Activated CD4-positive, alpha-beta T cell treated with anti-CD3 and anti-CD28 coated beads for 4 hours (primary cell): ENCODE measurements around the gene PYROXD2.
"Not testable (repeated sequence)": the region's sequence is repeated elsewhere in the genome, so short reads cannot be mapped to it uniquely, and the experiment has no call there.

Experiments used
- DNase-seq, 2 donors: peaks; one replicate each; pipeline ENCODE4 v3.0.0-alpha.2; 2020

Gene PYROXD2

DNA sequence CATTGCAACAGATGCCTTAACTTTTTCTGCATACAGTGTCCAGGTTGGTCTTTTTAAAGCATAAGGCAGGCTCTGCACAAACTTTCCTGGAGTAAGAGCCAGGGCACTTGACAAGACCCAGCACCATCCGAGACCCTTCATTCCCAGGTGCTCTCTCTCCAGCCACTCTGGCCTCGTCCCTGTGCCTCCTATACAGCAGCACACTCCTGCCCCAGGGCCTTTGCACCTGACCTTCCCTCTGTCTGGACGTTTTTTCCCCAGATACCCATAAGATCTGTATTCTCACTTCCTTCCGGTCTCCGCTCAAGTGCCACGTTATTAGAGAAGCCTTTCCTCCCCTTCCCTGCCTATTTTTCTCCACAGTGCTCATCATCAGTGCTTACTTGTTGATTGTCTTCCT, 25.6 kb downstream of the PYROXD2 start:
- DNase-seq = no peak

DNA sequence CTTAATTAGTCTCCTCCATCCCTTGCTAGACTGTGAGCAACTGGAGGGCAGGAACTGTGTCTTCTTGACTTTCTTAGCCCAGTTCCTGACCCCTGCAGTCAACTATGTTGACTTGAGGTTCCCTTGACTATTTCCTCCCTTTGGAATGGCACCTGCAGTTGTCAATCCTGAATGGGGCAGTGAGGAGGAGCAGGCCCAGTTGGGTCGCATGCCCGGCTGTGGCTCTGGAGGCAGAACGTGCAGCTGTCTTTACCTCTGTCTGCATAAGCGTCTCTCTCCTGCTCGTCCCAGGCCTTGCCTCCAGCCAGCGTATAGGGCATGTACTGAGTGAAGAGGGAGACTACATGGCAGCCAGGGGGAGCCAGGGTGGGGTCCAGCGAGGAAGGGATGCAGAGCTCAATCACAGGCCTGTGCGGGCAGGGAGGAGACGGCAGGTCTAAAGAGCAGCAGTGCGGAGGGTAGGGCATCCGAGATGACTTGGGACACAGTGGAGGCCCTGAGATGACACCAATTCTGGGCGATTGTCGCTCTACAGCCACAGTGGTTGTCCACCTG, 26.8 kb downstream of the PYROXD2 start:
- no peak for DNase-seq

DNA sequence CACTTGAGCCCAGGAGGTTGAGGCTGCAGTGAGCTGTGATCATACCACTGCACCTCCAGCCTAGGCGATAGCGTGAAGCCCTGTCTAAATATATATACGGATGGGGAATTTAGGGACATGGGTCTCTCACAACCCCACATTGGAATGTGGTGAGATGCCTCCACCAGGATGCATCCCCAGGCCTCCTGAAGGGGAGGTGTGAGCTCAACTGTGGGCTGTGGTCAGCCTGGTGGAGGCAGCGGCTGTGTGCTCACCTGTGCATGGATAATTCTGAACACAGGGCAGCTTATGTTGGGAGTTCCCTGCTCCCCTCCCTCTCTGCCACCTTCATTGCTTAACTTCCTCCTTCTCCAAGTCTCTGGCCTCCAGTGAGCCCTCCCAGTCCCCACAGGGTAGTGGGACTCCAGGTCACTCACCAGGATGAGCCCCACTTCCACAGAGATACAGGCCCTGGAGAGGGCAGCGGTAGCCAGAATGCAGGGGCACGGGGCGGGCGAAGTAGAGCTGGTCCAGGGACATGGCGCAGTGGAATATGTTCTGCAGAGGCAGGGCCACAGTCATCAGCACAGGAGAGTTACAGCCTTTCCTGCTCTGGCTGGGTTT, 30.4 kb downstream of the PYROXD2 start:
- DNase-seq = no peak

DNA sequence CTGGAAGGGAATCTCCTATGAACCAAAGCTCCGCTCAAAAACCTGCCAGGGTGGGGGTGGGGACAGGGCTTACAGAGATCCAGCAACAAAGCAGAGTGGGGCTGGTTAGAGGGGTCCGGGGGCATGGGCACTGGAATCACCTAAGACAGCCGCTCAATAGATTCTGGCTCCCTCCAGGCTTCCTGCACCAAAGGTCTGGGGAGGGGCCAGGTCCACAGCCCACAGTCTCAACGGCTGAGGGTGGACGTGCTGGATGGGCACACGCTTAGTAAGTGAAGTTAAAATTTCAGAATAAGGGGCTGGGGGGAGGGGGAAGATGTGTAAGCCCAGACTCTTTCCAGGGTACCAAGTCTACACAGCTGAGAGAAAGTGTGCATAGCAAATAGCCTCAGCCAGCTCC, 31.1 kb downstream of the PYROXD2 start:
- no peak for DNase-seq

DNA sequence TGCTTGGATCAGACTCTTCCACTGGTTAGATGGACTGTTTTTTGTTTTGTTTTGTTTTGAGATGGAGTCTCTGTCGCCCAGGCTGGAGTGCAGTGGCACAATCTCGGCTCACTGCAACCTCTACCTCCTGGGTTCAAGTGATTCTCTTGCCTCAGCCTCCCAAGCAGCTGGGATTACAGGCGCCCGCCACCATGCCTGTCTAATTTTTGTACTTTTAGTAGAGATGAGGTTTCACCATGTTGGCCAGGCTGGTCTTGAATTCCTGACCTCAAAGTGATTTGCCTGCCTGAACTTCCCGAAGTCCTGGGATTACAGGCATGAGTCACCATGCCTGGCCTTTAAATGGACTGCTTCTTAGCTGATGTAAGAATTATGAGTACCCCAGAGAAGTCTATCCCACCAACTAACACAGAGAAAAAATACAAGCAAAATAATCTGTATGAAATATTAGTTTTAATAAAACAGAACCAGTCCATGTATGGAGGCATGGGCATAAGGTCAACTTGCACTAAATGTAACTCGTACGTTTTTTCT, 31.8 kb downstream of the PYROXD2 start:
- not testable (repeated sequence) for DNase-seq

DNA sequence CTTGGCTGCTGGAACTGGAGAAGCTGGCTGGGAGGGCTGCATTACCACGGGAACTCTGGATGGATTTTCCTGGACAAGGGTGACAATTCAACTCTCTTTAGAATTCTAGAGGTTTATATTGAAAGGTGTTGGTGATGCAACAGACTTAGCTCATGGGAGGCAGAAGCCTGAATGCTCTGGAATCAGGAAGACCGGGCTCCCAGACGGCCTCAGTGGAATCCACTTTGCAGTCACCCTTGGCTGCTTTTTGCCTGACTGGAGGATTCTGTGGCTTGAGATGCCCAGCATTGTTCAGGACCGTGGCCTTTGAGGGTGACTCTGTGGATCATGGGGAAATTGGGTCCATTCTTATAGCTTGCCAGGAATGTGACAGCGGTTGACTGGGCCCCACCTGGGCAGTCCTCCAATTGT, 32.3 kb downstream of the PYROXD2 start:
- no peak for DNase-seq

DNA sequence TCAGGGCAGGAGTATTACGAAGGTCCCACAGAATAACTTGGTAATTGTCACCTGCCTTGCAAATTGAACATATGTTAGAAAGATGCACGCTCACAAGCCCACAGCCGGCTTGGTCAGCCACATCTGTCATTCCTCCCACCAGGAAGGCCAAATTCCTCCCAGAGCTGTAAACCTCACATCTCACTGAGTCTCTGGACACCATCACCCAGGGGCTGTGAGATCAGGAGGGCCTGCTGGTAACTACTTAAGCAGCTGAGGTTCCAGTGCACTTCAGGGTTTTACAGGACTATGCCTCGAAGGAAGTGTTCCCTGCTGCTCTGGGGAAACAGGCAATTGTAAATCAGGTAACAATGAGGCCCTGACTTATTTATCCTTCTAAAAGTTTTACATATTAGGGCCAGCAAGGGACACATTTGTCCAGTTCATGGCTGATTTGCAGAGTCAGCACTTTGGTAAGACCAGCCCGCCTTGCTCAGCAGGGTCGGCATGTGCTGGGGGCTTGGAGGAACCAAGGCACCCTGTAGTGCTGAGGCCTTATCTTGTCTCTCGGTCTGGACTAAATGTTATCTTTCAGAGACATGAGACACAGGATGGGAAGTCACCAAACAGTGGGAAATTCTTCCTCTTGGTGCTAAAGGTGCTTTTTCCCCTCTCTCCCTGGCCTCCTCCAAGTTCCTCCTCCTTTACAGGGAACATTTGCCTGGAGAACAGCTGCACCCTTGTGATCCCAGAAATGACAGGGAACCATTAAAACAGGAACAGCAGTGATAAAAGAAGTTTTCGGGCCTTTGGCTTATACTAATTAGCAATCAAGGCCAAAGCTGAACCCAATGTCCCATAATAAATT, 34.3 kb downstream of the PYROXD2 start:
- no peak for DNase-seq

DNA sequence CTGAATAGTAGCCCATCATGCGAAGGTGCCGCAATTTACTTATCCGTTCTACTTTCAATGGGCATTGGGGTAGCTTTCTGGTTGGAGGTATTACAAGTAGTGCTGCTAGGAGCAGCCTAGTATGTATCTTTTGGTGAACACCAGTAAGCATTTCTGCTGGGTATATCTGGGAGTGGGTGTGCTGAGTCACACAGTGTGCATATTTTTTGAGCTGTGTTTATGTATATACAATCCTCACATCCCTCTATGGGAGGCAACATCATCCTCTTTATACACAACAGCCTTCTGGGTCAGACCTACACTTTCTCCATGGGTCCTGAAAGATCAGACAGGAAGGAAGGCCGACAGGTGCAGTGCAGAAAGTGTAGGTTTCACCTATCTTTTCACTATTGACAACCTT, 36.3 kb downstream of the PYROXD2 start:
- no peak for DNase-seq

DNA sequence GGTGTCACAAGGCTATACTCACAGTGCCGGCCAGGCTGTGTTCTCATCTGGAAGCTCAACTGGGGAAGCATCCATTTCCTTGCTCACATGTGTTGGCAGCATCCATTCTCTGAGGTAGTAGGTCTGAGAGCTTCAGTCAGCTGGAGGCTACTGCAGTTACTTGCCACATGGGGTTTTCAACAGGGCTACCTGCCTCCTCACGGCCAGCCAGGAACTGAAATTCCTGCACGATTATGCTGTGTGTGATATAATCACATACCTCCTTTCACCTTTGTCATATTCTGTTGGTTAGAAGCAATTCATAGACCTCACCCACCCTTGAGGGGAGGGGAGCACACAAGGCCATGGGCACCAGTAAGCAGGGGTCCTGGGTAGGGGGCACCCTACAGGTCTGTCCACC, 37.4 kb downstream of the PYROXD2 start:
- DNase-seq = no peak

DNA sequence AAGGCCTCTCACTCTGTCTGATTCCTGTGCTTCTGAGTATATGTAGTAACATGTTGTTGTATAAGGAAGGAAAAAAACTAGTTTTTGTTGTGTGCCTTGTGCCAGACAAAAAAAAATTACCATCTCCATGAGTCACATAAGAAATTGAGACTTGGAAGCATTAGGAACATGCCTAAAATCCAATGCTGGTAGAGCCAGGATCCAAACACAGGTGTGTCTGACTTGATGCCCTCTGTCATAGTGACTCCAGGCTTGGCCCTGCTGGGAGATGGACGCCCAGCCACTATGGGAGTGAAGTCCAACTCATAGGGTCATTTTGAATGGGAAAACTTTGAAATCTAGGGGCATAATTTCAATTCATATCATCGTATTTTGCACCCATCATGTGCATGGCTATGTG, 38.0 kb downstream of the PYROXD2 start:
- no peak for DNase-seq

DNA sequence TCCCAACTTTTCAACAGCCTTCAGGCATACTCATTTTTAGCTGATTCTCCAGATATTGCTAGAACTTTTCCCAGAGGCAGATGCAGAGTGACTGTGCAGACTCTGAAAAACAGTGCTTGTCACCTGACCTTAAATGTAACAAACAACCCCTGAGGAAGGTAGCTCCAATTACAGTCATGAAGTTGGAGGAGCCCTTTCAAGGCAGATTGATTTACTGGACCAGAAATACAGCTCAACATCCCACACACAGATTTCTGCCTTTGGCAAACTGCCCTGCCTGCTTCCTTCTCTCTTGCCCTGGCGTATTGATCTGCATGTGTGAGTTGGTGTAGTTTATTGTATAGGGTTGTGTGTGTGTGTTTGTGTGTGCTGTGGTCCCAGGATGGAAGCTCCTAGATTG, 38.5 kb downstream of the PYROXD2 start:
- no peak for DNase-seq

DNA sequence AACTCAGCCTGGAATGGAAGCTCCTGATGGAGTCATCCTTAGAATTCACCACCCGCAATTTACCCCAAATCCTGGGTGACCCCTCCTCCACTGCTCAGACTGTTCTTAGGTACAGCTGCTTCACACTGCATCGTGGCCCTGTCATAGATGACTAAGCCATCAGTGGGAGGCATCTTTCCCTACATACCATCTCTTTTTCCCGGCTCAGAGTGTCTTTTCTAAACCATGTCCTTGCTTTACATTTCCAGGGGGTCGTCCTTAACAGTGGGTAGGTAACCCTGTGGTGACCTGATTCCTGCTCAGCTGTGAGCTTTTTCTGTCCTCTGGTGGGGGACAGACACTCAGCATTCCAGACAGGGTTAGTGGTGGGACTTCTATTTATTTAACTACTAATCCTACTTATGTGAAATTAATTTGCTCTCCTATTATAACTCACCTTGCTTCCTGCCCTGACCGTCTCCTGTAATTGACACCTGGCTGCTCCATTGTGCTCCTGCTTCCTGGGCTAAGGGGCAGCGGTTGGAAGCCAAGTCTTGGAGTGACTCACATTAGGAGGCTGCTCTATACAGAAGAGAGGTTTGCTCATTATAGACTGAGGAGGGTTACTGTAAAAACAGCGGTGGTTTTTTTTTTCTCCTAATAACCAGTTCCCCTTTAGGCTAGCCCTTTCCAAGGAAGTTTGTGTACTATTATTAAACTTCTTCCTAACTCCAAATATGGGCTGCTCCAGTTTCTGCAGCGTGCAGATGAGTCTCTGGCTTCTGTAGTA, 40.6 kb downstream of the PYROXD2 start:
- no peak for DNase-seq

DNA sequence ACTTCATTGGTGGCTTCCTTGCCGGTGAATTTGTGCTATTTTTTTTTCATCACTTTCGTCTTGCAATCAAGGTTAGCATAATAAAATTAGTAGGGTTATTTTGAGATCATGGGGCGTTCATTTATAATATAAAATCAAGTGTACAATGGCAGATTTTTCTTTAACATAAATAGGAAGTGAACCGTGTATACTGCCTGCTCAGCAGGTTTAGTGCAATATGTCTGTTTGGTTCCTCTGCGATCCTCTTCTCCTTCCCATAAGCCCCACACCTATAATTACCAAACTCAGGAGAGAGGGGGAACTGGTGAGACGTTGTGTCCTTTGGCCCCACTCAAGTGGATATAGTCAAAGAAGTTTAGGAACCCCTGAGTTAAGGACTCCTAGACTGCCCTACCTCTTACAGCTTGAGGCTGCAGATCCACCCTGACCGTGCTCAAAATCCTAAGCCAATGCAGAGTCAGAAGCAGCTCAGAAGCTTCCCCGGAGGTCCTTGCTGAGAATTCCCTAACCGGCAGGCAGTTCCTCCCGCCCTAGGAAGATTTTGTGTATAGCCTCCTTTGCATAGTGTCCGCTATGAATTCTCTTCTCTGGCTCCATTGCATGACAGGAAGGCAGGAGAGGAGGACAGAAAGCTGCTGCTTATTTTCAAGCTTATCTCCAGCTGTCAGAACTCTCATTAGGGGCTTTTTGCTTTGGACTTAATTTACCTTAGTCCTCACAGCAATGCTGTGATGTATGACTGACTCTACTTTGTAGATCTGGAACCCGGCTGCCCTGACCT, 41.5 kb downstream of the PYROXD2 start:
- no peak for DNase-seq

DNA sequence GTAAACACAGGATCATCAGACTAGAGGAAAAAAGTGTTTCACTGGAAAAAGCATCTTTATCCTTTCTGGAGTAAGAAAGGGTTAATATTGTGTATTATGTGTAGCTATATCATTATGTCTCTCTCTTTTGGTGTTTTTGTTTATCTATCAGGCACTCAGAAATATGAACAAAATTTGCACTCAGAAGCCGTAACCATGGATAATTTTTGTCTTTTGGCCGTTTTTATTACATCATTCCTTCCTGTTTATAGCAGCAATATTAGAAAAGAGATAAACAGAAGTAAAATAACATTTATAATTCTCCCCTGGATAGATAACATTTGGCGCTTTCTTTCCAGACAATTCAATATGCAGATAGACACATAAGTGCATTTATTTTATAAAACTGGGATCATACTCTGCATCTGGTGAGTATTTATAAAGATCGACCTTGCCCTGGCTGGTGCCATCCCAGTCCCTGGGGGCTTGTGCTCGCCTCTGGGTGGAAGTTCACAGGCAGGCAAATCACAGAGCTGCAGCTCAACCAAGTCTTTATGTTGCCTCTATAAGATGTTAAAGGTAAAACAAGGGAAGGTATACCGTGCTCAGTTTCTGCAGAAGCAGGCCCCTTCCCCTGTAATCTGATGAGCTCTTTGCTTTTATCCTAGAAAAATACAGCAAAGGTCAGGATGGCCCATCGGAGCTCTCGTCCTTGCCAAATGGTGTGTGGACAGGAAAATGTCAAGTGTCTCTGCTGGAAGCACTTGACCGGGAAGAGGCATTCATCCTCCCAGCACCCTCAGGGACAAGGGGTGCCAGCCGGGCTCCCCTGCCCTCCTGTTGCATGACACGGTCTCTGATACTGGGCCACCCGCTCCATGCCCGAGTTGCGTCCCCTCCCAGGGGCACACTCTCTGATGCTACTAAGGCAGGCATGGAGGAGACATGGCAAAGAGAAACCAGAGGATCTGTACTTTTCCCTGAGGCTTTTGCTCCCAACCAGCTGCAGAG, 43.9 kb downstream of the PYROXD2 start:
- no peak for DNase-seq

DNA sequence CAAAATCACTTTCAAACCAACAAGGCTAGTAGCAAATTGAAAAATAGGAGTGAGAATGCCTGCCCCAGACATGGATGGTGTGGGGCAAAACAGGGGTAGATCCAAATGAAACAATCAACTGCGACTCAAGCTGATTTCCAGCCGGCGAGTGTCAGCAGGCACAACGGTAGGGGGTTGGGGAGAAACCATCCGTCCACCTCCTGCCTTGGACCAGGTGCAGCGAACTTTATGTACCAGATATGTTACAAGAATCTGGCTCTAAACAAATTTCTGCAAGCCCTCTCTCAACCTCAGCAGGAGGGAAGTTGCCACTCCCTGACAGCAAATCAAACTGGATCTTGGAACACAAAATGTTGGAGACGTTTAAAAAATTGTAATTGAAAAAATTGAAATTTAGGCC, 45.2 kb downstream of the PYROXD2 start:
- DNase-seq = no peak

DNA sequence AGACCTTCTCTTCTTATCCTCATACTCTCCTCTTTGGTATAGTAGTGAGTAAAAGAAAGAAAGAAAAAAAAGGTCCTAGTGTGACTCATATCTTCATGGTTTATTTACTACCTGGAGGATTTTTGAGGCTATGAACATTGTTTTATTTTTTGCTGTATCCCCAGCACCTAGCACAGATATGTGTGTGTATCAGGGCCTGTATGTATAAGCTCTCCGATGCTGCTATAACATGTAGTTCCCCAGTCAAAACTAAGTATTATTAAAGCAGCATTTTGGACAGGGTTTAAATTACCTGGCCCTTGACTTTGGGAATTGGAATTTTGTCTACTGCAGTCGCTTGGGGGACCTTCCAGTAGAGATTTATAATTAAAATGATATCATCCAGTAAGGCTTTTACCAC, 46.3 kb downstream of the PYROXD2 start:
- no peak for DNase-seq

DNA sequence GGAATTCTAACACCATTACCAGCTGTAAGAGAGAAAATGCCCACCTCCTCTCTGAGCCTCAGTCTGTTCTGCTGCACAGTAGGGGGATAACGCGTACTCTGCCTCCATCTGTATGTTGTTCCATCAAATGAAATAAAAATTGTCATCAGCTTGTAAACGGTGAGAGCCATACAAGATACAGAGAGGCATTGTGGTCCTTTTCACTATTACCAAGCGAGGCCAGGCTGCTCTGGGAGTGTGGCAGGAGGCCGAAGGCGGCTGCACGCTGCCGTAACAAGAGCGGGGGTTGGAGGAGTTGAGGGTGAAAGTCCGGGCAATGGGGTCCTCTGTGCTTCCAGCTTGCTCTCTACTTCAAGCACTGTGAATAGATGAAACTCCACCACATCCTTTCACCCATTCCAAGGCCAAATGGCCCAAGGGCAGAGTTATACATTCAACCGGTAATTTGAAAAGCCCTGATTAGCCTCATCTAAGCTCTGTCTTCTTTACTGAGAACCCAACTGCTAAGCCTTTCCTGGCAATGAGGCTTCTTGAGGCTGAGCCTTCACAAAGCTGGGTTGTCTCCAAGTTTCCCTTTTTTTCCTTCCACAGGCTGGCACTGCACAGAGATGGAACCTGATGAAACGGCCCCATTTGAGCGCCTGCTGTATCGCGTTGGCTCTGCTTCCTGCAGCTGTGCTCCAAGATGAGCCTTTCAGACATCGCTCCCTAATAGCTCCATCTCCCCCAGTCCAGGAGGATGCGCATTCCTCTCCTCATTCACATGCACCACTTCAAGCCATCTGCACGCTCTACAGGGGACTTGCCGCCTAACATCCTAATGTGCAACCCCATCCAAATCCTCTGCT, 47.2 kb downstream of the PYROXD2 start:
- DNase-seq = no peak

DNA sequence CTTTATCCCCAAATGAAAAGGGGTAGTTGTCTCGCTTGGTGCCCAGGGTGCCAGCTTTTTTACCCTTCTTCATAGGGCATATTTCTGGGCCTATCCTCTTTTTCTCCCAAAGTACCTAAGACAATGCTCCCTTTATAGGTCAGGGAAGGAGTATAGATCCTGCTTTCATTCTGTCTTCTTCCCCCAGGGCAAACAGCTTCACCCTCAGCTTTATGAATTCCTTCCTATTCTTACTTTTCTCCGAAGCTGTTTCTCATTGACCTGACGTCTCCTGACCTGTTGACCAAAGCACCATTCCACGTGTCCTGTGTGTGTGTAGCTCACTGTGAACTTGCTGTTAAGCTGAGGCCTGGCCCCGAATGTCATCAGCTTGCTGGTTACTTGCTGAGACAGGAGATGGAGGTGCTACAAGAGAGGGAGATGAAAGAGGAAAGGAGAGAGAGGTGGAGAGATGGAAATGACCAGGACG, 48.9 kb downstream of the PYROXD2 start:
- no peak for DNase-seq

DNA sequence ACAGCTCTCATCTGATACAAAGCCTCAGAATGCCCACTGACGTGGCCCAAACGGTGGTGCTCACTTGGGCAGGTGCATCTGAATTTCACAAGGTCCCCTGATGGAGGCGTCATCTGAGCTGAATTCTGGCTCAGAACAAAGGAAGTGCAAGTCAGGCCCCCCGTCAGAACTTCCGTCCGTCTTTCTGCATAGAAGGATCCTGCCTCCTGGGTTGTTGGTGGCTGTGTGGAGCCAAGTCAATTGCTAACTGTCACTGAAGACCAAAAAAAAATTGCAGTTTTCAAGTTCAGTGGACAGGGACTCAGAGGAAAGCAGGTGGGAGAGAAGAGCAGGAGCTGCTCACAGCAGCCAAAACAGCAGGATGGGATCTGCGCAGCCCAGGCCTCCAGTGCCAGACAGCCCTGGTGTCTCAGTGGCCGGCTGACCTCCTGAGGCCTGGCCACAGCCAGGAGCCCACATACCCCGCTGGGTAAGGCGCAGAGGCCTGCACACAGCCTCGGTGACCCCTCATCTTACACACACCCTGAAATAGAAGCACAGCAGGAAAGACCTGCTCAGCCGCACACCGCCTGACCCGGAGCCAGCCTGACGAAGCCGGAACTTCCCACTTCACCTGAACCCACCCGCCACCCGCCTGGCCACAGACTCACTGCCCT, 49.4 kb downstream of the PYROXD2 start:
- DNase-seq = no peak
